Neural cell (in vitro differentiated cells): ENCODE measurements around the gene KRAS.

ENCODE experiments used
- CTCF ChIP-seq: fragments of 450-650 bp; IDR thresholded peaks from 2 replicates; pipeline ENCODE4 v1.5.1; 2014; ENCODE audit warnings: antibody characterized with exemption, mild to moderate bottlenecking, moderate library complexity; ENCODE audit not compliant: poor library complexity, severe bottlenecking
- EP300 ChIP-seq: fragments of 450-650 bp; conservative IDR thresholded peaks from 2 replicates; pipeline ENCODE4 v1.6.1; 2014; ENCODE audit warnings: antibody characterized with exemption, mild to moderate bottlenecking, moderate library complexity; ENCODE audit not compliant: poor library complexity, severe bottlenecking
- EZH2 ChIP-seq: fragments of 200-600, 300-800 bp; shearing (Covaris generic), sonication (generic); IDR thresholded peaks from 2 replicates; pipeline ENCODE4 v1.6.1; 2014; ENCODE audit warnings: antibody characterized with exemption, low read length, borderline replicate concordance, mild to moderate bottlenecking; ENCODE audit not compliant: insufficient read depth, poor library complexity, severe bottlenecking
- MXI1 ChIP-seq: fragments of 450-650 bp; conservative IDR thresholded peaks from 2 replicates; pipeline ENCODE4 v1.6.1; 2014; ENCODE audit warnings: antibody characterized with exemption, mild to moderate bottlenecking; ENCODE audit not compliant: poor library complexity, severe bottlenecking
- POLR2AphosphoS5 ChIP-seq: IDR thresholded peaks from 2 replicates; pipeline ENCODE4 v1.6.1; 2012
- RAD21 ChIP-seq: fragments of 450-650 bp; conservative IDR thresholded peaks from 2 replicates; pipeline ENCODE4 v1.6.1; 2014; ENCODE audit warnings: antibody characterized with exemption, mild to moderate bottlenecking, moderate library complexity
- TAF1 ChIP-seq: IDR thresholded peaks from 2 replicates; pipeline ENCODE4 v1.6.1; 2012; ENCODE audit warnings: low read depth

GRCh38 chr12:25248137-25248536 lies 2.6 kb downstream of the KRAS start:
- no peak for TF ChIP-seq POLR2AphosphoS5
- TF ChIP-seq CTCF: no peak
- no peak for TF ChIP-seq TAF1
- TF ChIP-seq MXI1: no peak
- no peak for TF ChIP-seq RAD21
- TF ChIP-seq EP300: no peak
- no peak for TF ChIP-seq EZH2
